Occipital lobe (tissue), 2 donors: Measurements from ENCODE around the gene PSMD5. TPM values are rescaled to one million over a fixed set of nuclear protein-coding genes. Genes with fewer than 3 reads are reported as not detected.
A peak's percentile ranks its signal among the peaks of the same experiment; 100 is the strongest.

Experiments used
- DNase-seq: peaks from one replicate; lab custom pipeline; 2025; lab: John Stamatoyannopoulos, UW
- total RNA-seq: library from RNA; depleted of rRNA; stranded (reverse); fragments of >200 nt; gene quantifications from one replicate; pipeline ENCODE4 v1.2.3, GENCODE V29; 2014

Gene PSMD5
- total RNA-seq, 1 donor from 2014 or later: 30.4 TPM

- no peak for DNase-seq
Observed at GRCh38 chr9:120875195-120875565, 32.5 kb upstream of the PSMD5 start.

- DNase-seq: no peak
Observed at GRCh38 chr9:120874226-120875194, 31.8 kb upstream of the PSMD5 start.

- no peak for DNase-seq
Observed at GRCh38 chr9:120873512-120873911, 30.8 kb upstream of the PSMD5 start.

- DNase-seq: no peak
Observed at GRCh38 chr9:120872791-120873502, 30.2 kb upstream of the PSMD5 start.

GRCh38 chr9:120870206-120870605 lies 27.5 kb upstream of the PSMD5 start:
- DNase-seq: no peak

GRCh38 chr9:120869726-120870125 lies 27.0 kb upstream of the PSMD5 start:
- DNase-seq: no peak

- DNase-seq: no peak
Observed at GRCh38 chr9:120869360-120869687, 26.6 kb upstream of the PSMD5 start.

GRCh38 chr9:120868676-120869359 lies 26.1 kb upstream of the PSMD5 start:
- DNase-seq: peak; percentile 87

GRCh38 chr9:120868339-120868675 lies 25.6 kb upstream of the PSMD5 start:
- DNase-seq: no peak

GRCh38 chr9:120867676-120868338 lies 25.1 kb upstream of the PSMD5 start:
- DNase-seq: no peak

GRCh38 chr9:120866651-120867050 lies 23.9 kb upstream of the PSMD5 start:
- no peak for DNase-seq

GRCh38 chr9:120865809-120866208 lies 23.1 kb upstream of the PSMD5 start:
- DNase-seq: no peak

- no peak for DNase-seq
Observed at GRCh38 chr9:120865176-120865575, 22.5 kb upstream of the PSMD5 start.

- no peak for DNase-seq
Observed at GRCh38 chr9:120864719-120865118, 22.0 kb upstream of the PSMD5 start.

GRCh38 chr9:120863833-120864232 lies 21.1 kb upstream of the PSMD5 start:
- DNase-seq: no peak

GRCh38 chr9:120862452-120862851 lies 19.7 kb upstream of the PSMD5 start:
- no peak for DNase-seq

GRCh38 chr9:120861935-120862334 lies 19.2 kb upstream of the PSMD5 start:
- no peak for DNase-seq

GRCh38 chr9:120860083-120860482 lies 17.4 kb upstream of the PSMD5 start:
- no peak for DNase-seq

GRCh38 chr9:120859361-120859760 lies 16.6 kb upstream of the PSMD5 start:
- DNase-seq: no peak

GRCh38 chr9:120857902-120858301 lies 15.2 kb upstream of the PSMD5 start:
- DNase-seq: no peak

GRCh38 chr9:120857481-120857880 lies 14.8 kb upstream of the PSMD5 start:
- DNase-seq: no peak

- no peak for DNase-seq
Observed at GRCh38 chr9:120856700-120857099, 14.0 kb upstream of the PSMD5 start.
